BJ (cell line): ENCODE results near the gene CACNA2D3. TPM values are rescaled to one million over a fixed set of nuclear protein-coding genes. Genes with fewer than 3 reads are reported as not detected.

Experiments
- CTCF ChIA-PET: fragments of 350-600 bp; formaldehyde crosslinking; extraction: SDS; loops from one replicate; lab custom pipeline; 2021; ENCODE audit warnings: antibody characterized with exemption, inconsistent platforms; lab: Yijun Ruan, JAX
- POLR2A ChIA-PET: fragments of 300-600 bp; sonication (Branson Sonifier 250); formaldehyde crosslinking; extraction: SDS; loops from one replicate; lab custom pipeline; 2021; ENCODE audit warnings: antibody characterized with exemption; lab: Charles Lee
- DNase-seq: peaks from one replicate; pipeline ENCODE4 v3.0.0-alpha.2; 2011; ENCODE audit warnings: low read depth
- H3K27me3 ChIP-seq: 2 replicates; pipeline ENCODE4 v1.6.0; 2011; ENCODE audit warnings: low read length; ENCODE audit not compliant: control insufficient read depth, insufficient read depth
- H3K36me3 ChIP-seq: 2 replicates; pipeline ENCODE4 v1.5.1; 2011; ENCODE audit warnings: low read length; ENCODE audit not compliant: control insufficient read depth, insufficient read depth
- H3K4me3 ChIP-seq: 2 replicates; pipeline ENCODE4 v1.5.1; 2011; ENCODE audit warnings: low read depth, mild to moderate bottlenecking, control low read depth, low read length
- CTCF ChIP-seq: IDR thresholded peaks from 2 replicates; pipeline ENCODE4 v1.5.1; 2011; ENCODE audit warnings: low read depth, mild to moderate bottlenecking, control low read depth, inconsistent platforms, low read length, moderate library complexity; ENCODE audit not compliant: insufficient read depth
- polyA plus RNA-seq: library from polyadenylated mRNA; depleted of rRNA; stranded (reverse); fragments of >200 nt; gene quantifications from 2 replicates; pipeline ENCODE4 v1.2.3, GENCODE V29; 2011

Gene CACNA2D3
- polyA plus RNA-seq, 1 experiment = 0.56 TPM

DNA sequence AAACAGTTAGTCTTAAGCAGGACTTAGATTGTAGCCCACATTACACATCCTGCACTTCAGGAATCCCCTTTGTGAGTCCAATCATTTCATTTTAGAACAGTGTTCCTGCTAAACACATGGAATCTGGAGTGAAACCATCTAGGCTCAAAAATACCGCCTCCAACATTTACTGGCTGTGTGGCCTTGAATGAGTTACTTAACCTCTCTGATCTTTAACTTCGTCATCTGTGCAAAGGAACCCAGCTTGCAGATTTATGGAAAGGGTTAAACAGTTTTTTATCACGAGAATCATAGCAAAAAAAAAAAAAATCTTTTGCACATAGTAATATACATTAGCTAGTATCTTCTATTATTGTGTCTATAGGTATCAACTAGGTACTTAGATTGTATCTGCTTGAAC, 813.5 kb downstream of the CACNA2D3 start:
- H3K27me3 ChIP-seq = no peaks in the 10 kb centered on the region
- DNase-seq = no peak
- TF ChIP-seq CTCF = no peak
- POLR2A ChIA-PET = no interaction called here
- no peaks in the 10 kb centered on the region for H3K36me3 ChIP-seq
- CTCF ChIA-PET = interaction anchor here (0.6 to 1.2 kb wide), 2 partner anchors 9 to 1266 kb away, joined by 3 to 4 read pairs; no protein-coding TSS in a partner anchor
- no peak overlapping the region for H3K4me3 ChIP-seq

- H3K4me3 ChIP-seq = no peak overlapping the region
- DNase-seq = no peak
- no peak for TF ChIP-seq CTCF
- ChIA-PET CTCF (no interaction called here), POLR2A (interaction anchor here (0.6 kb wide), 1 partner anchor 35 kb away, joined by 3 read pairs; no protein-coding TSS in a partner anchor)
- no peaks in the 10 kb centered on the region for H3K27me3 ChIP-seq
- H3K36me3 ChIP-seq = no peaks in the 10 kb centered on the region
These were observed 814.2 kb downstream of the CACNA2D3 start for GRCh38 chr3:54936561-54936960.

GRCh38 chr3:54939557-54940300, 817.4 kb downstream of the CACNA2D3 start:
- ChIA-PET POLR2A (interaction anchor here (0.6 kb wide), 1 partner anchor 273 kb away, joined by 3 read pairs; no protein-coding TSS in a partner anchor), CTCF (interaction anchor here (1.7 kb wide), 1 partner anchor 9 kb away, joined by 4 read pairs; no protein-coding TSS in a partner anchor)
- Histone ChIP-seq H3K36me3 (no peaks in the 10 kb centered on the region), H3K4me3 (no peak overlapping the region), H3K27me3 (no peaks in the 10 kb centered on the region)
- TF ChIP-seq CTCF = no peak
- DNase-seq = peak; percentile 49

DNA sequence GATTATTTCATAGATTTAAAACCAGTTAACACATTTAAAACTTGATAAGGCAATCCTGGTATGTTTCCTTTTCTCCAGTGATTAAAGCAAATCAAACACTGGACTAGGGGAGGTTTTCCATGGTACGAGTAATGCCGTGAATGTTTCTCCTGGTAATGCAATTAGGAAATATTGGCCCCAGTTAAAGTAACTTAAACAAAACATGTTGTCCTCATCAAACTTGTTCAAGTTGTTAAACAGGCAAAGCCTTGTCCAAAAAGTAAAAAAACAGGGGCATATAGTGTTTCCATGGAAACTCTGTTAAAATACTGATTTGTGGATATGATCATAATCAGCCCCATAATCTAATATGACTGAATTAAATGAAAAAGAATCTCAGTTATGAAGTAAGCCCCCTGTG, 818.6 kb downstream of the CACNA2D3 start:
- ChIA-PET CTCF (no interaction called here), POLR2A (no interaction called here)
- H3K27me3 ChIP-seq = no peaks in the 10 kb centered on the region
- TF ChIP-seq CTCF = no peak
- no peak for DNase-seq
- no peaks in the 10 kb centered on the region for H3K36me3 ChIP-seq
- H3K4me3 ChIP-seq = no peak overlapping the region

DNA sequence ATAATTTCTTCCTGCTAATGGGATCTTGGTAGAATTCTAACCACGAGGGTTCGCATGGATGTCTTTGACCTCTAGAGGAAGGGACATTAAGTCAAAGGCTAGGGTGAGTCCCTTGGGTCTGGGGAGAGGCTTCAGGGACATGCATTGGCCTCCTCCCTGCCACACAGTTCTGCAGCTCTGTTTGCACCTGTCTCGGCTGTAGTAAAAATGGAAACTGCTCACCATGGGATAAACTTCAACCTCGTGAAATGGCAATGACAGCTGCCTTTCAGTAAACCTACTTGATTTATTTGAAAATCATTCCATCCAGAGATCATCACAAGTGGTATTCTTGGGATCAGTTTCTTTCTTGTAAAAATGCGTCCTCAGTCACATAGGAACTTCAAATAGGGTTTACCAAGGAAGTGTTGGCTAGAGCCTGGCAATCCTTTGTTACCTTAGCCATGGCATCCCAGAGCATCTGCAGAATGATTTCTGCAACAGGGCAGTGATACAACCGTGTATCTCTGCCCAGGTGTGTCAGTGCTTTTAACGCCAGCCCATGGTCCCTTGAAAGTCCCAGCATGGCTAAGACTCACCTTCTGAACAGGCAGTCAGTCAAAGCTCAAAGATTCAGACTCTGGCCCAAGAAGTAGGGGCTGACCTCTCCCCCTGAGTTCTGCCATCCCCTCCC, 819.5 kb downstream of the CACNA2D3 start:
- Histone ChIP-seq H3K27me3 (no peaks in the 10 kb centered on the region), H3K4me3 (no peak overlapping the region), H3K36me3 (no peaks in the 10 kb centered on the region)
- ChIA-PET CTCF (no interaction called here), POLR2A (no interaction called here)
- no peak for DNase-seq
- no peak for TF ChIP-seq CTCF
